AG08396 (cell line): Measurements from ENCODE around the gene FIGNL2.
"Not testable (repeated sequence)": the region's sequence is repeated elsewhere in the genome, so short reads cannot be mapped to it uniquely, and the experiment has no call there.

Source experiments
- DNase-seq: peaks from one replicate; pipeline ENCODE4 v3.0.0; 2012; ENCODE audit warnings: low spot score, mixed read lengths

The FIGNL2 gene

GRCh38 chr12:51836041-51836826 is 12.3 kb downstream of the FIGNL2 start:
- DNase-seq = no peak

- DNase-seq = no peak
Measured at GRCh38 chr12:51834411-51834810, 14.1 kb downstream of the FIGNL2 start.

DNA sequence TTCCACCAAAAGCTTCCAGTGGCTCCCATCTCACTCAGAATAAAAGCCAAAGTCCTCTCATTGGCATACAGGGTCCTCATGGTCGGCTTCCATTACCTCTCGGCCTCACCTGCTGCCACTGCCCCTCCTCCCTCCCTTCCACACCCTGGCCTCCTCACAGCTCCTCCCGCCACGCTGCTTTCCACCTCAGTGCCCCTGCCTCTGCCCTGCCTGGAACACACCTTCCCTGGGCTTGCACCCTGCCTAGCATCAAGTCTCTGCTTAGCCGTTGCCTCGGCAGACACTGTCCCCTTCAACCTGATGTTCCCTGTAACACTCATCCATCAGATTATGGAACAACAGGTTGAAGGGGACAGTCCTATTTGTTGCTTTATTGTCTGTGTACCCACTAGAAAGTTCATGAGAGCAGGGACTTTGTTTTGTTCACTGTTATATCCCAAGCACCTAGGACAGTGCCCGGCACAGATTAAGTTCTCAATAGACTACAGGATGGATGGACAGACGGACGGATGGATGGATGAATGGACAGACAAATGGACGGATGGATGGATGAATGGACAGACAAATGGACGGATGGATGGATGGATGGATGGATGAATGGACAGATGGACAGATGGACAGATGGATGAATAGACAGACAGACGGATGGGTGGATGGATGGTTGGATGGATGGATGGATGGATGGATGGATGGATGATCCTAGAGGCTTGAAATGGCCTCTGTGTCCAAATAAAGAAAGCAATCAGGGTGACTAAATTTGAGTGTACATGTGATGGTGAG is 14.9 kb downstream of the FIGNL2 start:
- no peak for DNase-seq

DNA sequence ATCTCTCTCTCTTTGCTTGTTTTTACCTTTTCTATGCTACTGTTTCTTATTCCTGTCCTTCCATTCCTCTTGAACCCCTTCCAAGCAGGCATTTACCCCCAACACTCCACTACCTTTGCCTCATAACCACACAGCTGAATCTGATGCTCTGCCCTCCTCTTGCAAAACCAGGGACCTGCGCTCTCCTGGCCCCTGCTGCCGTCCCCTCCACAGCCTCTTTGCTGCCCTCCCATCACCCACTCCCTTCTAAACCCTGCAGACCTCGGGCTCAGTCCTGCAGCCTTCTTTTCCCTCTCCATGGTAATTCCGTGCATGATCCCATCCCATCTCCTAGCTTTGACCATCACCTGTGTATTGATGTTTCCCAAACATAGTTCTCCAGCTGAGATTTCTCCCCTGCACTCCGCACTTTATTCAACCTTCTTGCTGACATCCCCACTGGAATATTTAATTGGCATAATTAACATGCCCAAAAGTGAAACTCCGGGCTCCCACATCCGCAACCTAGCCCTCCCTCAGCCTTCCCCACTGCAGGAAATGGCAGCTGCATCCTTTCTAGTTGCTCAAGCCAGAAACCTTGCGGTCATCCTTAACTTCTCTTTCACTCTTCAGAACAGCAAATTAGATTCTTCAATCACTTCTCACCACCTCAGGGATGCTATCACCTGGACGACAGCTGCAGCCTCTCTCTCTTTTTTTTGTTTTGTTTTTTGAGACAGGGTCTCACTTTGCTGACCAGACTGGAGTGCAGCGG is 16.0 kb downstream of the FIGNL2 start:
- no peak for DNase-seq

- not testable (repeated sequence) for DNase-seq
Measured at GRCh38 chr12:51831817-51832216, 16.7 kb downstream of the FIGNL2 start.

DNA sequence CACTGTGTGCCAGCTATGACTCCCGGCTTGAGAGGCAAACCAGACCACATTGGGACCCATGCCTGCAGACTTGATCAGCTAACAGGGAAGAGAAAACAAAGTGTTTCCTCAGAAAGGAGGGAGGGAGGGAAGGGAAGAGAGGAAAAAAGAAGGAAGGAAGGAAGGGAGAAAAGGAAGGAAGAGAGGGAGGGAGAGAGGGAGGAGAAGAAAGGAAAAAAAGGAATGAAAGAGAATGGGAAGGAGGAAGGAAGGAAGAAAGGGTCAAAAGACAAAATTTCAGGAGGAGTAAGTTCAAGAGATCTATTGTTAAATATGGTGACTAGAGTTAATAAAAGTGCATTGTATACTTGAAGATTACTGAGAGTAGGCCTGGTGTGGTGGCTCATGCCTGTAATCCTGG is 18.9 kb downstream of the FIGNL2 start:
- DNase-seq = no peak

- DNase-seq = no peak
Measured at GRCh38 chr12:51829011-51829481, 19.5 kb downstream of the FIGNL2 start.

- DNase-seq = no peak
Measured at GRCh38 chr12:51827925-51828818, 20.3 kb downstream of the FIGNL2 start.

DNA sequence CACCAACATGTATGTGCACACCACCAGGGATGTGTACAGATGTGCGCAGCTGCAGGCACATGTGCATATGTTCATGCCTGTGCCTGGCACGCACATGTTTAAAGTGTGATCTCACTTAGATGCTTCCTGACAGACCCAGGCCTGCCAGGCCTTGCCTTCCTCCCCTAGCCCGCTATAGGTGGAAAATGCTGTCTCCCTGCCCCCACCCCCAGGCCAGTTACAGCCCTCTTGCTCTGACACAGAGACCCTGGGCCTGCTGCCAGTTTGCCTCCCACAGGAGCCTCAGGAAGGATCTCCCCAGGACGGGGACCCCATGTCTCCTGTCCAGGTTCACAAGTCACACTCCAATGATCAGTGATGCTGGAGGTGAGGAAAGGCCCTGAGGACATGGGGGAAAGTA is 21.6 kb downstream of the FIGNL2 start:
- DNase-seq = no peak

- DNase-seq = no peak
Measured at GRCh38 chr12:51825216-51825615, 23.3 kb downstream of the FIGNL2 start.

DNA sequence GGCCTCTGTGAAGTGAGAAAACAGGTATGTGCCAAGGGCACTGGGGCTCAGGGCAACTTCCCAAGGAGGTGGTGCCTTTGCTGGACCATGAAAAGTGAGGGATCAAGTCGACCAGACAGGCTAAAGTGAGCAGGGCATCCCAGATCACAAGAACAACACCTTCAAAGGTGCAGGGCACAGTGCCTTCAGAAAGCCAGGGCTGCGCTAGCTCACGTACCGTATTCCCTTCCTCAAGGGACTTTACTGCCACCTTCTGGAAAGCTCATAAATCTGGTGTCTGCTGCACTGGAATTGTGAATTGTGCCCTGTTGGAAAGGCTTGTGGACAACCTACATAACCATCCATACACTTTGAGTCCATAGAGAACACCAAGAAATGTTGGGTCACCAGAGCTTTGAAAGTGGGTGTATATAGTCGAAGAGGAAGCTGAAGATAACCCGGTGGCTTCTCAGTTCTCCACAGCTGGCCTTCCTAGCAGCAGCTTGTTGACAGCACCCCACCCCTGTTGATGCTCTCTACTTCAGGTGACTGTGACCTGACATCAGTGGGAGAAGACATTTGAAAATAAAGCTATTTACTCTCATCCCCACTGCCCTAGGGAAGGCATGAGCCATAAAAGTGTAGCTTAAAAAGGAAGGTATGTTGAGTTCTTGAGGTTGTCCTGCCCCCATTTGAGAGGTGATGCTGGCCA is 24.5 kb downstream of the FIGNL2 start:
- peak; percentile 71 for DNase-seq

- no peak for DNase-seq
Measured at GRCh38 chr12:51822956-51823355, 25.6 kb downstream of the FIGNL2 start.

GRCh38 chr12:51822261-51822616 is 26.3 kb downstream of the FIGNL2 start:
- no peak for DNase-seq

DNA sequence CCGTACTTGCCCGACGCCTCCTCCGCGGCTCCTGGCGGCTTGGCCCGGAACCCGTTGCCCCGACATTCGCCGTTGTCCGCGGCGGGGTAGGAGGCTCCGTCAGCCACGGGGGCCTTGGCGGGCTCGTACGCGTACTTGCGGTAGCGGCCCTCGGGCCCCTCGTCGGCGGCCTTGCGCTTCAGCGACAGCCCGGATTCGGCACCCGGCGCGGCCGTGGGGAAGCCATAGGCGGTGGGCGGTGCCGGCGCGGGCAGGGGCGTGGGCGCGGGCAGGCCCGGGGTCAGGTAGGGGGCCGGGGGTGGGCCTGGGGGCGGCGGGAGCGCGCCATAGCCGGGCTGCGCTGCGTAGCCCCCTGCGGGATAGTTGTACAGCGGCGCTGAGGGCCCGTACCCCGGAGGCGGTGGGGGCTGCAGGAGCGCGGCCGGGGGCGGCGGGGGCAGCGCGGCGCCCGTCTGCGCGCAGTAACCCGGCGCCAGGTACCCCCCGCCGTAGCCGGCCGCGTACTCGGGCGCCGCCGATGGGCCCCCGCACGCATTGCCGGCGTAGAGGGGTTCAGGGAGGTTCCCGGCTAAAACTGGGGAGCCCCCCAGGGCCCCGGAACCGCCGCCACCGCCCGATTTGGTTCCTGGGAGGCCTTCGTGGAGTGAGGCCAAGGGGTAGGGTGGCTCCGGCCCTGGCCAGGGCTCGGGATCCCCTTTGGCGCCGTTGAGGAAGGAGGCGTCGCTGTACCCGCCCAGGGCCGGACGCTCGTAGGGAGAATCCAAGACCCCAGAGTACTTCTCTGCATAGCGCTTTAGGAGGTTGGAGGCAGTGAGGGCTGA is 26.9 kb downstream of the FIGNL2 start:
- DNase-seq = no peak

DNA sequence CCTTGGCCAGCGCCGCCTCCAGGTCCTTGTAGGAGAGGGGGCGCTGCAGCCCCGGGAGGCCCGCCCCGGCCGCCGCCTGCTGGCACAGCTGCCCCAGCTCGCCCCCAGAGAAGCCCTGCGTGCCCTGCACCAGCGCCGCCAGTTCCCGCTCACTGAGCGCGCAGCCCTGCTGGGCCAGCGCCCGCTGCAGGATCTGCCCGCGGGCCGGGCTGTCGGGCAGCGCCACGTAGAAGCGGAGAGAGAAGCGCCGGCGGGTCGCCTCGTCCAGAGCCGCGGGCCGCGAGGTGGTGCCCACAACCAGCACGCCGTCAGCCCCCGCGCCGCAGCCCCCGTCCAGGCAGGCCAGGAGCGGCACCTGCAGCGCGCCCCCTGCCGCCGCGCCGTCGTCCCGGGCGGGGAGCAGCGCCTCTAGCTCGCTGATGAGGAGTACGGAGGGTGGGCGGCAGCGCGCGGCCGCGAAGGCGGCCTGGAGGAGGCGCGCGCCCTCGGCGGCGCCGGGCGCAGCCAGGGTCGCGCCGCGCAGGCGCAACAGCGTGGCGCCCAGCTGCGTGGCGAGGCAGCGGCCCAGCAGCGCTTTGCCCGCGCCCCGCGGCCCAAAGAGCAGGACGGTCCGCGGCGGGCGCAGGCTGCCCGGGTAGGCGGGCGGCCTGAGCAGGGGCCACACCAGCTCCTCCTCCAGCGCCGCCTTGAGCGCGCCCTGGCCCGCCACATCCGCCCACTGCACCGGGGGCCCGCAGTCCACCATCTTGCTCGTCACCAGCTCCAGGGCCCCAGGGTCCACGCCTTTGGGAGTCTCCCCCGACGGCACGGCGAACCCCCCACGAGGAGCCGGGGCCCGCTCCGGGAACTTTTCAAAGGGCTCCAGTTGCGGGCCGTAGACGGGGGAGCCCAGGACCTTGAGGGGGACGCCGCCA is 27.7 kb downstream of the FIGNL2 start:
- DNase-seq = peak; percentile 92

- no peak for DNase-seq
Measured at GRCh38 chr12:51819736-51820525, 28.6 kb downstream of the FIGNL2 start.

DNA sequence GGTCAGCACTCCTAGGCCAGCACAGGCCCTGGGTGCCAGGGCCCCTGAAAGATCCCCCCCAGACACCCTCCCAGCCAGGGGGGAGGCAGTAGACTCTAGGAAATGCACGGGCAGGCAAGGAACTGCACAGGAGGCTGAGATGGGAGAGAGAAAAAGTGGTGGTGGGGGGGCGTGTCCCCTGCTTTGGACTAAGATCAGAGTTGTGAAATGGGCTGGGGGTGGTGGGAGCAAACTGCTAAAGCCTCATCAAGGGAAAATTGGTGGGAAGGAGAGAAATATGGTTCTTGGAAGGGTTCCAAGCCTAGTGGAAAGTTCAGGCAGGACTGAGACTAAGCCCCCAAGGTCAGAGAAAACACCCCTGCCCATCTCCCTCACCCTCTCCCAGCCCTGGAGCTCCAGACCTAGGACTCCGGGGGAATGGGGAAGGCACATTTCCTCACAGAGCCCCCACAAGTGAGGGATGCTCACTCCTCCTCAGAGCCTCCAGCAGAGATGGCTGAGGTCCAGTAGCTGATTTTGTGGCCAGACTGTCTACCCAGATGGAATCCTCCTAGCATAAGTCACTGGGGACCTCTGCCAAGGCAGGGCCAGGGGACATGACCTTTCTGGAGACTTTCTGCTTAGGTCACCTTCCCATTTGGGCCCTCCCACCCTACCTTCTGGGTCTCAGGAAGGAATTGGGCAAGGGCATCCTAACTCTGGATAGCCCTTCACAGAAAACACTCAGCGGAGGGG is 29.8 kb downstream of the FIGNL2 start:
- DNase-seq = peak; percentile 85
